ENCODE data around the gene ABCA5.
A peak's percentile ranks its signal among the peaks of the same experiment; 100 is the strongest.

ABCA5 gene

GRCh38 chr17:69350911-69351310, 24.0 kb upstream of the ABCA5 start:
- Histone ChIP-seq H3K27ac (ENCODE audit: low read length) (no peak overlapping the region), H3K4me3 (ENCODE audit: low read length) (no peak overlapping the region), H3K9ac (ENCODE audit: low read length) (no peak overlapping the region), H3K9me3 (replicated peaks; ENCODE audit: insufficient read depth, low read length) (no peaks in the 10 kb centered on the region), H4K20me1 (ENCODE audit: insufficient read depth, low read length) (no peaks in the 10 kb centered on the region), H3K27me3 (replicated peaks; ENCODE audit: insufficient read depth, low read length) (no peaks in the 10 kb centered on the region), H3K9me2 (replicated peaks; ENCODE audit: insufficient read depth, low read length) (no peaks in the 10 kb centered on the region), H3F3A (ENCODE audit: insufficient read depth, low read length) (peaks cover 5% of the 10 kb centered on the region; the same call in 1 of the 2 replicates), H3K36me3 (replicated peaks; ENCODE audit: insufficient read depth, low read length) (no peaks in the 10 kb centered on the region), H2AFZ (ENCODE audit: low read length) (no peak overlapping the region), H3K79me2 (ENCODE audit: low read length) (no peaks in the 10 kb centered on the region), H3K4me2 (ENCODE audit: low read depth, low read length) (no peak overlapping the region), H3K4me1 (ENCODE audit: low read length) (peaks cover 24% of the 10 kb centered on the region)
- no peak for TF ChIP-seq EZH2phosphoT487 (IDR thresholded peaks at IDR 0.05; ENCODE audit: low read length)
- DNase-seq = no peak

GRCh38 chr17:69348429-69348828, 21.5 kb upstream of the ABCA5 start:
- H4K20me1 ChIP-seq (ENCODE audit: insufficient read depth, low read length) = no peaks in the 10 kb centered on the region
- peak overlapping the region; percentile 50; the same call in 1 of the 2 replicates for H3K27ac ChIP-seq (ENCODE audit: low read length)
- H3K4me1 ChIP-seq (ENCODE audit: low read length) = peaks cover 20% of the 10 kb centered on the region
- H2AFZ ChIP-seq (ENCODE audit: low read length) = peak overlapping the region; percentile 73
- DNase-seq = peak; percentile 80
- no peaks in the 10 kb centered on the region for H3K79me2 ChIP-seq (ENCODE audit: low read length)
- H3K36me3 ChIP-seq (replicated peaks; ENCODE audit: insufficient read depth, low read length) = no peaks in the 10 kb centered on the region
- H3K4me2 ChIP-seq (ENCODE audit: low read depth, low read length) = peak overlapping the region; percentile 36; the same call in 1 of the 2 replicates
- H3K9ac ChIP-seq (ENCODE audit: low read length) = no peak overlapping the region
- H3K4me3 ChIP-seq (ENCODE audit: low read length) = no peak overlapping the region
- peaks cover 5% of the 10 kb centered on the region; the same call in 1 of the 2 replicates for H3F3A ChIP-seq (ENCODE audit: insufficient read depth, low read length)
- no peaks in the 10 kb centered on the region for H3K9me3 ChIP-seq (replicated peaks; ENCODE audit: insufficient read depth, low read length)
- no peaks in the 10 kb centered on the region for H3K9me2 ChIP-seq (replicated peaks; ENCODE audit: insufficient read depth, low read length)
- no peaks in the 10 kb centered on the region for H3K27me3 ChIP-seq (replicated peaks; ENCODE audit: insufficient read depth, low read length)
- TF ChIP-seq EZH2phosphoT487 (IDR thresholded peaks at IDR 0.05; ENCODE audit: low read length) (no peak), CTCF (IDR thresholded peaks at IDR 0.05; ENCODE audit: low read length) (no peak), EZH2 (optimal IDR thresholded peaks at IDR 0.05; ENCODE audit: low read depth, low read length) (no peak)

GRCh38 chr17:69346766-69347165, 19.8 kb upstream of the ABCA5 start:
- Histone ChIP-seq H2AFZ (ENCODE audit: low read length) (no peak overlapping the region), H4K20me1 (ENCODE audit: insufficient read depth, low read length) (no peaks in the 10 kb centered on the region), H3K4me3 (ENCODE audit: low read length) (no peak overlapping the region), H3K4me1 (ENCODE audit: low read length) (peaks cover 22% of the 10 kb centered on the region), H3K27me3 (replicated peaks; ENCODE audit: insufficient read depth, low read length) (no peaks in the 10 kb centered on the region), H3K9me3 (replicated peaks; ENCODE audit: insufficient read depth, low read length) (no peaks in the 10 kb centered on the region), H3F3A (ENCODE audit: insufficient read depth, low read length) (peaks cover 5% of the 10 kb centered on the region; the same call in 1 of the 2 replicates), H3K36me3 (replicated peaks; ENCODE audit: insufficient read depth, low read length) (no peaks in the 10 kb centered on the region), H3K79me2 (ENCODE audit: low read length) (no peaks in the 10 kb centered on the region), H3K9me2 (replicated peaks; ENCODE audit: insufficient read depth, low read length) (no peaks in the 10 kb centered on the region), H3K27ac (ENCODE audit: low read length) (no peak overlapping the region), H3K9ac (ENCODE audit: low read length) (no peak overlapping the region), H3K4me2 (ENCODE audit: low read depth, low read length) (no peak overlapping the region)
- DNase-seq = no peak
- TF ChIP-seq EZH2 (optimal IDR thresholded peaks at IDR 0.05; ENCODE audit: low read depth, low read length) (no peak), EZH2phosphoT487 (IDR thresholded peaks at IDR 0.05; ENCODE audit: low read length) (no peak), CTCF (IDR thresholded peaks at IDR 0.05; ENCODE audit: low read length) (no peak)

GRCh38 chr17:69344939-69345338, 18.0 kb upstream of the ABCA5 start:
- Histone ChIP-seq H3K9ac (ENCODE audit: low read length) (no peak overlapping the region), H3K9me3 (replicated peaks; ENCODE audit: insufficient read depth, low read length) (no peaks in the 10 kb centered on the region), H2AFZ (ENCODE audit: low read length) (no peak overlapping the region), H3K4me2 (ENCODE audit: low read depth, low read length) (no peak overlapping the region), H3K4me3 (ENCODE audit: low read length) (no peak overlapping the region), H3K9me2 (replicated peaks; ENCODE audit: insufficient read depth, low read length) (no peaks in the 10 kb centered on the region), H3K36me3 (replicated peaks; ENCODE audit: insufficient read depth, low read length) (no peaks in the 10 kb centered on the region), H3K27me3 (replicated peaks; ENCODE audit: insufficient read depth, low read length) (no peaks in the 10 kb centered on the region), H3F3A (ENCODE audit: insufficient read depth, low read length) (peaks cover 5% of the 10 kb centered on the region; the same call in 1 of the 2 replicates), H3K79me2 (ENCODE audit: low read length) (no peaks in the 10 kb centered on the region), H3K27ac (ENCODE audit: low read length) (no peak overlapping the region), H3K4me1 (ENCODE audit: low read length) (peaks cover 22% of the 10 kb centered on the region), H4K20me1 (ENCODE audit: insufficient read depth, low read length) (no peaks in the 10 kb centered on the region)
- DNase-seq = no peak
- no peak for TF ChIP-seq CTCF (IDR thresholded peaks at IDR 0.05; ENCODE audit: low read length)
- no peak for TF ChIP-seq EZH2phosphoT487 (IDR thresholded peaks at IDR 0.05; ENCODE audit: low read length)
